OCI-LY7 (cell line): ENCODE data around the gene RNPEPL1. TPM values are rescaled to one million over a fixed set of nuclear protein-coding genes. Genes with fewer than 3 reads are reported as not detected.

Experiments
- BruUV-seq: library from RNA; stranded (reverse); fragments of 400-500 nt; replicated peaks from 2 replicates; lab custom pipeline; 2021; lab: Mats Ljungman, UMichigan
- CTCF ChIA-PET: fragments of 300-600 bp; sonication (Branson Sonifier 250); formaldehyde crosslinking; loops from one replicate; lab custom pipeline; 2022; ENCODE audit warnings: antibody characterized with exemption; ENCODE audit not compliant: unreplicated experiment; lab: Charles Lee
- POLR2A ChIA-PET: fragments of 300-600 bp; sonication (Branson Sonifier 250); formaldehyde crosslinking; loops from one replicate; lab custom pipeline; 2022; ENCODE audit warnings: antibody characterized with exemption; lab: Charles Lee
- DNase-seq: peaks from one replicate; pipeline ENCODE4 v3.0.0-alpha.2; 2015; ENCODE audit warnings: low spot score
- H2AFZ ChIP-seq: fragments of 200-600 bp; sonication (generic), shearing (Covaris generic); 2 replicates; pipeline ENCODE4 v1.6.1; 2014; ENCODE audit warnings: mild to moderate bottlenecking, antibody characterized with exemption, low read length, moderate library complexity
- H3K27ac ChIP-seq: fragments of 200-600 bp; sonication (generic); 2 replicates; pipeline ENCODE4 v1.5.1; 2014; ENCODE audit warnings: mixed run types, low read depth, mild to moderate bottlenecking, moderate library complexity, low read length, inconsistent platforms; ENCODE audit not compliant: poor library complexity, severe bottlenecking
- H3K36me3 ChIP-seq: fragments of 200-600 bp; sonication (generic); 2 replicates; pipeline ENCODE4 v1.6.1; 2014; ENCODE audit warnings: mild to moderate bottlenecking, antibody characterized with exemption, low read length, moderate library complexity, mixed read lengths; ENCODE audit not compliant: insufficient read depth
- H3K4me1 ChIP-seq: fragments of 200-600 bp; sonication (generic); 2 replicates; pipeline ENCODE4 v1.5.1; 2014; ENCODE audit warnings: mild to moderate bottlenecking, low read length; ENCODE audit not compliant: insufficient read depth, poor library complexity, severe bottlenecking
- H3K4me2 ChIP-seq: fragments of 200-600 bp; sonication (generic); 2 replicates; pipeline ENCODE4 v1.6.1; 2014; ENCODE audit warnings: mild to moderate bottlenecking, low read length
- H3K4me3 ChIP-seq: fragments of 200-600 bp; sonication (generic); 2 replicates; pipeline ENCODE4 v1.5.1; 2014; ENCODE audit warnings: mild to moderate bottlenecking, low read depth, low read length; ENCODE audit not compliant: poor library complexity, severe bottlenecking
- H3K79me2 ChIP-seq: fragments of 200-600 bp; sonication (generic); 2 replicates; pipeline ENCODE4 v1.6.1; 2016; ENCODE audit warnings: low read depth, mild to moderate bottlenecking, low read length, moderate library complexity, mixed read lengths; ENCODE audit not compliant: insufficient read depth
- H3K9me2 ChIP-seq: fragments of 200-600 bp; sonication (generic); 2 replicates; pipeline ENCODE4 v1.6.1; 2016; ENCODE audit warnings: mild to moderate bottlenecking, low read length, mixed read lengths; ENCODE audit not compliant: insufficient read depth
- H3K9me3 ChIP-seq: fragments of 200-600 bp; sonication (generic); 2 replicates; pipeline ENCODE4 v1.6.1; 2014; ENCODE audit warnings: mild to moderate bottlenecking, mixed run types, low read length, mixed read lengths
- H4K20me1 ChIP-seq: fragments of 200-600 bp; sonication (generic); 2 replicates; pipeline ENCODE4 v1.6.1; 2014; ENCODE audit warnings: mild to moderate bottlenecking, antibody characterized with exemption, low read length, moderate library complexity, mixed read lengths; ENCODE audit not compliant: insufficient read depth
- EZH2phosphoT487 ChIP-seq: fragments of 200-600 bp; sonication (generic); IDR thresholded peaks from 2 replicates; pipeline ENCODE4 v1.6.1; 2018; ENCODE audit warnings: low read depth, borderline replicate concordance, mild to moderate bottlenecking, mixed run types, antibody characterized with exemption, low read length, moderate library complexity, mixed read lengths
- intact Hi-C: fragments of 100-400 bp; cut with micrococcal nuclease; formaldehyde crosslinking; loops from one replicate; pipeline ENCODE4 v1.10.0; 2022; ENCODE audit not compliant: unreplicated experiment
- total RNA-seq, 2 experiments: library from RNA; depleted of rRNA in 1 of 2; stranded (reverse); fragments of >200 nt in 1 of 2; shearing (Covaris generic) in 1 of 2; gene quantifications; 2 replicates each; pipeline ENCODE4 v1.2.3, GENCODE V29; 2014 to 2022
- TF ChIP-seq, protein P1 (sequence below): fragments of 200-600 bp; sonication (generic); conservative IDR thresholded peaks from 2 replicates; pipeline ENCODE4 v1.5.1; 2014; ENCODE audit warnings: mild to moderate bottlenecking, antibody characterized with exemption, low read length, moderate library complexity, mixed read lengths

RNPEPL1 gene
- total RNA-seq, 2 experiments from 2014 or later: 41.9 to 51.8 TPM

DNA sequence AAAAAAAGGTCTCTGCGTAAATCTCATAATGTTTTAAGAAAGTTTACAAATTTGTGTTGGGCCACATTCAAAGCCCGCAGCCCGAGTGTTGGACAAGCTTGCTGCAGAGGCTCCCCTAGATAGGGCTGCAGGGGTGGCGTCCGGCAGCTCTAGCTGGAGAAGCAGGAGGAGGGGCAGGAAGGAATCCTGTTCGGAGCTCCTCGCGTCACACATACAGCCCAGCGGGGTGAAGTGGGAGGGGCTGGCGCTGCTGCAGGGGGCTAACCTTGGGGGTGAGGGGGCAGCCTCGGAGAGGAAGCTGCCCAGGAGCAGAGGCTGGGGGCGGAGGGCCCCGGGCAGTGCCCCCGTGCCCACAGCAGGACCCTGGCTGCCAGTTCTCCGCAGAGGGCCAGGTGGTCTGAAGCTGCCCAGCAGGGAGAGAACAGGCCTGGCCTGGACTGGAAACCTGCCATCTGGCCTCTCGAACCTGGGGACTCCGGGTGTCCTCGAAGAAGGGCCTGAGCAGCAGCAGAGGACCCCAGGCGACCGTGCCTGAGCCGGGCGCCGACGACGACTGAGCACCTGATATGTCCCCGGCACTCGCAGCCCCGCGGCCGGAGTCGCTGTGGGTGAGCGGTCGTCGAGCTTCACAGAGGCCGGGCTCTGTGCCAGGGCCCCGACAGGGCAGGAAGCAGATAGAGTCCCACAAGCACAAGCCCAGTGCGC is 54.4 kb downstream of the RNPEPL1 start:
- peaks cover 6% of the 10 kb centered on the region for H3K4me1 ChIP-seq
- H3K4me3 ChIP-seq: no peak overlapping the region

DNA sequence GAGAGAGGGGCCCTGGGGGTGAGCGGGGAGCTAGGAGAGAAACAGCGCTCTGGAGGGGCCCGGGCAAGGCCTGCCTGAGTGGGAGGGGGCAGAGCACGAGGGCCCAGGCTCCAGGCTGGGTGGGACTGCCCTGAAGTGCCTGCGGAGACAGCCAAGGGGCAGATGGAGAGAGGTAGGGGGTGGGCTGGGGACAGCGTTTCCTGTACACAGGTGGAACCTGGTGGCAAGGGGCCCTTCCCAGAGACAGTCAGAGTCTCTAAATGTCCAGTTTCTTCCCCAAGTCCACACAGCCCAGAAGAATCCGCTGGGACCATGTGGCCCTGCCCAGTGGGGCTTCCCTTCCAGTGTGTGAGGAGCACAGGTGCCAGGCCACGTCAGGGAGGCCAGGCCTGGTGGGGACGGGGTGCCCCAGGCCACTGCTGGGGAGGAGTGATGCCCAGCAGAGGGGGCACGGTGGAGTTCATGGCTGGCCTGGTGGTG is 55.3 kb downstream of the RNPEPL1 start:
- BruUV-seq: no TSS peak
- H4K20me1 ChIP-seq: no peaks in the 10 kb centered on the region
- no peak for TF ChIP-seq EZH2phosphoT487
- TF ChIP-seq, protein P1, sequence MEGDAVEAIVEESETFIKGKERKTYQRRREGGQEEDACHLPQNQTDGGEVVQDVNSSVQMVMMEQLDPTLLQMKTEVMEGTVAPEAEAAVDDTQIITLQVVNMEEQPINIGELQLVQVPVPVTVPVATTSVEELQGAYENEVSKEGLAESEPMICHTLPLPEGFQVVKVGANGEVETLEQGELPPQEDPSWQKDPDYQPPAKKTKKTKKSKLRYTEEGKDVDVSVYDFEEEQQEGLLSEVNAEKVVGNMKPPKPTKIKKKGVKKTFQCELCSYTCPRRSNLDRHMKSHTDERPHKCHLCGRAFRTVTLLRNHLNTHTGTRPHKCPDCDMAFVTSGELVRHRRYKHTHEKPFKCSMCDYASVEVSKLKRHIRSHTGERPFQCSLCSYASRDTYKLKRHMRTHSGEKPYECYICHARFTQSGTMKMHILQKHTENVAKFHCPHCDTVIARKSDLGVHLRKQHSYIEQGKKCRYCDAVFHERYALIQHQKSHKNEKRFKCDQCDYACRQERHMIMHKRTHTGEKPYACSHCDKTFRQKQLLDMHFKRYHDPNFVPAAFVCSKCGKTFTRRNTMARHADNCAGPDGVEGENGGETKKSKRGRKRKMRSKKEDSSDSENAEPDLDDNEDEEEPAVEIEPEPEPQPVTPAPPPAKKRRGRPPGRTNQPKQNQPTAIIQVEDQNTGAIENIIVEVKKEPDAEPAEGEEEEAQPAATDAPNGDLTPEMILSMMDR: no peak
- H3K27ac ChIP-seq: no peak overlapping the region
- DNase-seq: no peak
- H3K4me2 ChIP-seq: no peak overlapping the region
- no peaks in the 10 kb centered on the region for H3K79me2 ChIP-seq
- no peaks in the 10 kb centered on the region for H3K9me2 ChIP-seq
- no peak overlapping the region for H3K4me3 ChIP-seq
- H3K4me1 ChIP-seq: peaks cover 6% of the 10 kb centered on the region
- H3K9me3 ChIP-seq: no peaks in the 10 kb centered on the region; the same call in 1 of the 2 replicates
- H2AFZ ChIP-seq: no peak overlapping the region
- ChIA-PET CTCF (interaction anchor here (0.8 kb wide), 1 partner anchor 45 kb away, joined by 6 read pairs; no protein-coding TSS in a partner anchor), POLR2A (no interaction called here)
- H3K36me3 ChIP-seq: no peaks in the 10 kb centered on the region
- intact Hi-C loops: no loop called here

More for the DNA sequence above, 54.4 kb downstream of the RNPEPL1 start:
- H3K4me2 ChIP-seq: no peak overlapping the region
- no peak for DNase-seq
- no peaks in the 10 kb centered on the region for H3K36me3 ChIP-seq
- POLR2A ChIA-PET: interaction anchor here (0.9 kb wide), 1 partner anchor 57 kb away, joined by 3 read pairs; no protein-coding TSS in a partner anchor
- BruUV-seq: no TSS peak
- no peak overlapping the region for H3K27ac ChIP-seq
- no peak overlapping the region for H2AFZ ChIP-seq
- H3K9me2 ChIP-seq: no peaks in the 10 kb centered on the region
- H3K79me2 ChIP-seq: no peaks in the 10 kb centered on the region
- CTCF ChIA-PET: no interaction called here
- no peaks in the 10 kb centered on the region for H4K20me1 ChIP-seq
- no peaks in the 10 kb centered on the region; the same call in 1 of the 2 replicates for H3K9me3 ChIP-seq
- TF ChIP-seq, protein P1: no peak
- TF ChIP-seq EZH2phosphoT487: no peak
- intact Hi-C loops: no loop called here
